ENCODE results near the gene MCAM. TPM values are rescaled to one million over a fixed set of nuclear protein-coding genes. Genes with fewer than 3 reads are reported as not detected.
A peak's percentile ranks its signal among the peaks of the same experiment; 100 is the strongest.

The MCAM gene
- total RNA-seq, 2 donors from 2014 or later: 12.1 to 27.1 TPM

GRCh38 chr11:119317592-119318239 lies 786 bp upstream of the MCAM start:
- no peak for ATAC-seq
- intact Hi-C loops (cut with DNase I, micrococcal nuclease): no loop called here
- DNase-seq: no peak

- intact Hi-C loops (cut with DNase I, micrococcal nuclease): no loop called here
- no peak for ATAC-seq
Observed at GRCh38 chr11:119316016-119316728, 758 bp downstream of the MCAM start.

GRCh38 chr11:119315131-119316015 lies 1.6 kb downstream of the MCAM start:
- intact Hi-C loops (cut with DNase I, micrococcal nuclease): no loop called here
- DNase-seq (peak in 1 of 2 donors; percentile 47), ATAC-seq (peak; percentile 44)

More at GRCh38 chr11:119316016-119316728, 758 bp downstream of the MCAM start:
- DNase-seq: peak; percentile 36 to 63

GRCh38 chr11:119314726-119315125 lies 2.2 kb downstream of the MCAM start:
- ATAC-seq (no peak), DNase-seq (no peak)
- intact Hi-C loops (cut with DNase I, micrococcal nuclease): no loop called here

GRCh38 chr11:119310682-119311052 lies 6.3 kb downstream of the MCAM start:
- ATAC-seq (peak; percentile 67), DNase-seq (no peak)
- intact Hi-C loops (cut with DNase I, micrococcal nuclease): no loop called here

GRCh38 chr11:119309953-119310681 lies 6.8 kb downstream of the MCAM start:
- intact Hi-C loops (cut with DNase I, micrococcal nuclease): no loop called here
- no peak for DNase-seq
- no peak for ATAC-seq

- DNase-seq (no peak), ATAC-seq (no peak)
- intact Hi-C loops (cut with DNase I, micrococcal nuclease): no loop called here
Observed at GRCh38 chr11:119309411-119309810, 7.5 kb downstream of the MCAM start.

GRCh38 chr11:119307974-119308373 lies 9.0 kb downstream of the MCAM start:
- DNase-seq: no peak
- intact Hi-C loops (cut with DNase I, micrococcal nuclease): no loop called here
- no peak for ATAC-seq

- intact Hi-C loops (cut with DNase I, micrococcal nuclease): no loop called here
- DNase-seq (no peak), ATAC-seq (no peak)
Observed at GRCh38 chr11:119307219-119307618, 9.7 kb downstream of the MCAM start.

- intact Hi-C loops (cut with DNase I, micrococcal nuclease): no loop called here
- no peak for DNase-seq
- ATAC-seq: no peak
Observed at GRCh38 chr11:119306373-119306890, 10.5 kb downstream of the MCAM start.

- DNase-seq (no peak), ATAC-seq (no peak)
- intact Hi-C loops (cut with DNase I, micrococcal nuclease): no loop called here
Observed at GRCh38 chr11:119305556-119306372, 11.2 kb downstream of the MCAM start.

- no peak for ATAC-seq
- intact Hi-C loops (cut with DNase I, micrococcal nuclease): no loop called here
- no peak for DNase-seq
Observed at GRCh38 chr11:119303227-119303718, 13.7 kb downstream of the MCAM start.

- intact Hi-C loops (cut with DNase I, micrococcal nuclease): no loop called here
- ATAC-seq: no peak
Observed at GRCh38 chr11:119300198-119300964, 16.5 kb downstream of the MCAM start.

GRCh38 chr11:119299416-119299815 lies 17.5 kb downstream of the MCAM start:
- intact Hi-C loops (cut with DNase I, micrococcal nuclease): no loop called here
- ATAC-seq (no peak), DNase-seq (no peak)

More at GRCh38 chr11:119300198-119300964, 16.5 kb downstream of the MCAM start:
- DNase-seq: no peak

GRCh38 chr11:119298726-119299125 lies 18.2 kb downstream of the MCAM start:
- ATAC-seq: no peak
- DNase-seq: no peak
- intact Hi-C loops (cut with DNase I, micrococcal nuclease): no loop called here

GRCh38 chr11:119297938-119298337 lies 19.0 kb downstream of the MCAM start:
- intact Hi-C loops (cut with DNase I, micrococcal nuclease): no loop called here
- no peak for ATAC-seq
- DNase-seq: no peak

GRCh38 chr11:119295178-119295577 lies 21.8 kb downstream of the MCAM start:
- intact Hi-C loops (cut with DNase I, micrococcal nuclease): no loop called here
- DNase-seq (no peak), ATAC-seq (no peak)
